ENCODE results near the gene ITPKB. TPM values are rescaled to one million over a fixed set of nuclear protein-coding genes. Genes with fewer than 3 reads are reported as not detected.
"Not testable (repeated sequence)": the region's sequence is repeated elsewhere in the genome, so short reads cannot be mapped to it uniquely, and the experiment has no call there.

ITPKB gene
- total RNA-seq, 1 experiment from 2014 or later, result 17.7 TPM

DNA sequence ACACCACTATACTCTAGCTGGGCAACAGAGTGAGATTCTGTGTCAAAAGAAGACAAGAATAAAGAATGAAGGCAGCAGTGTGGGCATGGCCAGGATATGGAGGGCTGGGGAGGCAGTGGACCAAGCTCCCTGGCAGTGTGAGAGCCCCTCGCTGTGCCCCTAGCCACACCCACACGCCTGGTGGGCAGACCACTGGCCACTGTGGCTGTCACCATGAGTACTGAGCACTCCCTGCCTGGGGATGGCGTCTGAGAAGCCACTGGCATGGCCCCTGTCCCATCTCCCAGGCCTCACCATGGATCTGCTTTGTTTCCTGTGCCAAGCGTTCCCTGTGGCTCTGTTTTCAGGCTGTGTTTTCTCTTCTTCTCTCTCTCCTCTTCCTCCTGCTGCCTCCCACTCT lies 138.8 kb downstream of the ITPKB start:
- no peak overlapping the region for H3K9ac ChIP-seq (ENCODE audit: low read length)
- H3K4me2 ChIP-seq (ENCODE audit: low read length), result no peak overlapping the region
- ATAC-seq, result no peak
- H3K36me3 ChIP-seq (ENCODE audit: low read depth, low read length), result no peaks in the 10 kb centered on the region
- no peaks in the 10 kb centered on the region for H3F3A ChIP-seq (ENCODE audit: low read length, unreplicated experiment)
- no peaks in the 10 kb centered on the region for H4K20me1 ChIP-seq (ENCODE audit: low read length)
- CTCF ChIA-PET, result interaction anchor here (0.6 to 0.8 kb wide), 2 partner anchors 9 to 30 kb away, joined by 3 read pairs; no protein-coding TSS in a partner anchor
- no peak for TF ChIP-seq EZH2phosphoT487 (IDR thresholded peaks at IDR 0.05; ENCODE audit: borderline replicate concordance, low read length)
- TF ChIP-seq EZH2 (IDR thresholded peaks at IDR 0.05; ENCODE audit: low read length, unreplicated experiment), result no peak
- TF ChIP-seq, protein P1, sequence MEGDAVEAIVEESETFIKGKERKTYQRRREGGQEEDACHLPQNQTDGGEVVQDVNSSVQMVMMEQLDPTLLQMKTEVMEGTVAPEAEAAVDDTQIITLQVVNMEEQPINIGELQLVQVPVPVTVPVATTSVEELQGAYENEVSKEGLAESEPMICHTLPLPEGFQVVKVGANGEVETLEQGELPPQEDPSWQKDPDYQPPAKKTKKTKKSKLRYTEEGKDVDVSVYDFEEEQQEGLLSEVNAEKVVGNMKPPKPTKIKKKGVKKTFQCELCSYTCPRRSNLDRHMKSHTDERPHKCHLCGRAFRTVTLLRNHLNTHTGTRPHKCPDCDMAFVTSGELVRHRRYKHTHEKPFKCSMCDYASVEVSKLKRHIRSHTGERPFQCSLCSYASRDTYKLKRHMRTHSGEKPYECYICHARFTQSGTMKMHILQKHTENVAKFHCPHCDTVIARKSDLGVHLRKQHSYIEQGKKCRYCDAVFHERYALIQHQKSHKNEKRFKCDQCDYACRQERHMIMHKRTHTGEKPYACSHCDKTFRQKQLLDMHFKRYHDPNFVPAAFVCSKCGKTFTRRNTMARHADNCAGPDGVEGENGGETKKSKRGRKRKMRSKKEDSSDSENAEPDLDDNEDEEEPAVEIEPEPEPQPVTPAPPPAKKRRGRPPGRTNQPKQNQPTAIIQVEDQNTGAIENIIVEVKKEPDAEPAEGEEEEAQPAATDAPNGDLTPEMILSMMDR (conservative IDR thresholded peaks at IDR 0.05; ENCODE audit: low read depth, low read length), result no peak
- intact Hi-C loops (cut with micrococcal nuclease), result no loop called here
- DNase-seq, result no peak
- no peaks in the 10 kb centered on the region for H3K9me3 ChIP-seq (ENCODE audit: low read length)
- no peaks in the 10 kb centered on the region for H3K9me2 ChIP-seq (replicated peaks; ENCODE audit: low read length)
- no TSS peak for BruUV-seq (replicated peaks)
- H3K4me3 ChIP-seq (ENCODE audit: low read length), result no peak overlapping the region
- POLR2A ChIA-PET (ENCODE audit: unreplicated experiment), result no interaction called here
- H2AFZ ChIP-seq (ENCODE audit: low read length), result no peak overlapping the region
- H3K27me3 ChIP-seq (ENCODE audit: low read length), result peaks cover 30% of the 10 kb centered on the region
- H3K4me1 ChIP-seq (ENCODE audit: insufficient read depth, low read length), result no peaks in the 10 kb centered on the region
- no peaks in the 10 kb centered on the region for H3K79me2 ChIP-seq (ENCODE audit: low read length)
- H3K27ac ChIP-seq (ENCODE audit: low read length), result no peak overlapping the region

DNA sequence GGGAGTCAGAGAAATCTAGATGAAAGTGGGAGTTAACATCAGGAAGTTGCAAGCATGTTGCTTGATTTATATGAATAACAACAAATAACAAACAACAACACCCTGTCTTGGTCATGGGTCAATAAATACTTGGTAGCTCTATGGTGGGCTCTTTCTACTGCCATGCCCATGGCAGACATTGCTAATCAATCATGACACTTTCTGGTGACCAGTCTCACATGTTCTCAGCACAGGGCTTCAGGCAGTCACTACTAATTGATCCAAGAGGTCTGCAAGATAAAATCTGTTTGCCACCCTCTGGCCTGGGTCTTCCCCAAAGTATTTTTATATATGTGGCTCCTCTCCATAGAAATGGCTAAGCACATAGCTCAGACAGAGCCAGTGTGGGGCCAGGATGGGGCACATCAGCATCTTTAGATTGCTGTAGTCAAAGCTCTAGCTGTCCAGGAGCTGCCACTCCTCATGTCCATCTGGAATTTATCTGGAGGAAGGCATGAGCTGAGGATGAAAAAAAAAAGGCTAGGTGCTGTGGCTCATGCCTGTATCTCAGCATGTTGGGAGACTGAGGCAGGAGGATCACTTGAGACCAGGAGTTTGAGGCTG lies 139.3 kb downstream of the ITPKB start:
- no peak overlapping the region for H3K4me2 ChIP-seq (ENCODE audit: low read length)
- H3K79me2 ChIP-seq (ENCODE audit: low read length), result no peaks in the 10 kb centered on the region
- no peak for ATAC-seq
- H3K4me3 ChIP-seq (ENCODE audit: low read length), result no peak overlapping the region
- no peaks in the 10 kb centered on the region for H3K36me3 ChIP-seq (ENCODE audit: low read depth, low read length)
- H3K9me3 ChIP-seq (ENCODE audit: low read length), result no peaks in the 10 kb centered on the region
- H3K27ac ChIP-seq (ENCODE audit: low read length), result no peak overlapping the region
- H3F3A ChIP-seq (ENCODE audit: low read length, unreplicated experiment), result no peaks in the 10 kb centered on the region
- TF ChIP-seq, protein P1 (conservative IDR thresholded peaks at IDR 0.05; ENCODE audit: low read depth, low read length), result no peak
- TF ChIP-seq EZH2phosphoT487 (IDR thresholded peaks at IDR 0.05; ENCODE audit: borderline replicate concordance, low read length), result no peak
- no peak for TF ChIP-seq EZH2 (IDR thresholded peaks at IDR 0.05; ENCODE audit: low read length, unreplicated experiment)
- intact Hi-C loops (cut with micrococcal nuclease), result no loop called here
- H2AFZ ChIP-seq (ENCODE audit: low read length), result no peak overlapping the region
- peaks cover 34% of the 10 kb centered on the region for H3K27me3 ChIP-seq (ENCODE audit: low read length)
- DNase-seq, result no peak
- no peaks in the 10 kb centered on the region for H4K20me1 ChIP-seq (ENCODE audit: low read length)
- no TSS peak for BruUV-seq (replicated peaks)
- no peaks in the 10 kb centered on the region for H3K9me2 ChIP-seq (replicated peaks; ENCODE audit: low read length)
- ChIA-PET CTCF (interaction anchor here (0.6 kb wide), 1 partner anchor 9 kb away, joined by 3 read pairs; no protein-coding TSS in a partner anchor), POLR2A (ENCODE audit: unreplicated experiment) (no interaction called here)
- H3K4me1 ChIP-seq (ENCODE audit: insufficient read depth, low read length), result no peaks in the 10 kb centered on the region
- no peak overlapping the region for H3K9ac ChIP-seq (ENCODE audit: low read length)

DNA sequence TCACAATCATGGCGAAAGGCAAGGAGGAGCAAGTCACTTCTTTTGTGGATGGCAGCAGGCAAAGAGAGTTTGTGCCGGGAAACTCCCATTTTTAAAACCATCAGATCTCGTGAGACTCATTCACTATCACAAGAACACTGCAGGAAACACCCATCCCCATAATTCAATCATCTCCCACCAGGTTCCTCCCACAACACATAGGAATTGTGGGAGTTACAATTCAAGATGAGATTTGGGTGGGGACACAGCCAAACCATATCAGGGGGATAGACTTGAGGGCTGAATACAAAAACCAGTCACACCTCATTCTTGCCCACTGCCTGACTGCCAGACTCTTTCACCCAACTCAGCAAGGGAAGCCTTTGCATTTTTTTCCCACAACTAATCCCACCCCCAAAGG lies 140.1 kb downstream of the ITPKB start:
- intact Hi-C loops (cut with micrococcal nuclease); CTCF ChIA-PET; BruUV-seq (replicated peaks): not testable (repeated sequence)

More for the DNA sequence above, 140.1 kb downstream of the ITPKB start:
- H3K4me1 ChIP-seq (ENCODE audit: insufficient read depth, low read length); H3K9ac ChIP-seq (ENCODE audit: low read length); H3K4me3 ChIP-seq (ENCODE audit: low read length); H3K9me2 ChIP-seq (replicated peaks; ENCODE audit: low read length); POLR2A ChIA-PET (ENCODE audit: unreplicated experiment); H3K27ac ChIP-seq (ENCODE audit: low read length); H3F3A ChIP-seq (ENCODE audit: low read length, unreplicated experiment); H3K79me2 ChIP-seq (ENCODE audit: low read length); ATAC-seq; H3K4me2 ChIP-seq (ENCODE audit: low read length); H3K36me3 ChIP-seq (ENCODE audit: low read depth, low read length); DNase-seq; H3K9me3 ChIP-seq (ENCODE audit: low read length); H4K20me1 ChIP-seq (ENCODE audit: low read length); H2AFZ ChIP-seq (ENCODE audit: low read length): not testable (repeated sequence)
- H3K27me3 ChIP-seq (ENCODE audit: low read length), result peaks cover 37% of the 10 kb centered on the region

Measured in PC-3 (cell line).